ENCODE data around the gene AKIRIN1. TPM values are rescaled to one million over a fixed set of nuclear protein-coding genes. Genes with fewer than 3 reads are reported as not detected.
A peak's percentile ranks its signal among the peaks of the same experiment; 100 is the strongest.

AKIRIN1 gene
- total RNA-seq, 1 donor from 2014 or later = 130 TPM

DNA sequence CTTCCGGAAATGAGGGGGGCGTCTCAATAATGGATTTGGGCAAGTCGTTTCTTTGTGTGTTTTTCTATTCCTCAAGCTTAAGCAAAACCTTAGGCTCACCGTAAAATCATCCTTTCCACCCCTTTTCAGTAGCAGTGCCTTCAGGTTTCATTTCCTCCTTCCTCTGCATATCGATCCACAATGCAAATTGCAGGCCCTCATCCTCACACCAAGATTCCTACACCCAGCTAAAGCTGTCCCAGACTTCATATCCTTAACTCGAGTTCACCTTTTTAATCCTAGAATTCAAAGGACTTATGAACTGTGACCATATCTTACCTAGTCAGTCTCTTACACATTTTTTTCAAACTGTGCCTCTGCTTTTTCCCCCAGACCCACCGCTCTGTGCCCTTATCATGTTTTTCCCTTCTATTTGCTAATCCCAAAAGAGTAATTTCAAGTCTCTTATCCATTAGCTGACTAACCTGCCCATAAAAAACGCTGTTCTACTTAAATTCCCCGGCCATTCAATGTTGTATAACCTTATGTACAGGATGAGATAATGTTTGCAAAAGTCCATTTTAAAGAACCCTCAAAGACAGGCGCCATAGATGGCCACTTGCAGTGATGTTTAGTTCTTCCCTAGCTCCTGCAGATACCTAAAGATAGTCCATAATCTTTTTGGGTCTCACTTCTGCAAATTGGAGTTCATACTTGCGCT is 1.5 kb downstream of the AKIRIN1 start:
- no peak for TF ChIP-seq EZH2phosphoT487 (IDR thresholded peaks at IDR 0.05)
- TF ChIP-seq, protein P1, sequence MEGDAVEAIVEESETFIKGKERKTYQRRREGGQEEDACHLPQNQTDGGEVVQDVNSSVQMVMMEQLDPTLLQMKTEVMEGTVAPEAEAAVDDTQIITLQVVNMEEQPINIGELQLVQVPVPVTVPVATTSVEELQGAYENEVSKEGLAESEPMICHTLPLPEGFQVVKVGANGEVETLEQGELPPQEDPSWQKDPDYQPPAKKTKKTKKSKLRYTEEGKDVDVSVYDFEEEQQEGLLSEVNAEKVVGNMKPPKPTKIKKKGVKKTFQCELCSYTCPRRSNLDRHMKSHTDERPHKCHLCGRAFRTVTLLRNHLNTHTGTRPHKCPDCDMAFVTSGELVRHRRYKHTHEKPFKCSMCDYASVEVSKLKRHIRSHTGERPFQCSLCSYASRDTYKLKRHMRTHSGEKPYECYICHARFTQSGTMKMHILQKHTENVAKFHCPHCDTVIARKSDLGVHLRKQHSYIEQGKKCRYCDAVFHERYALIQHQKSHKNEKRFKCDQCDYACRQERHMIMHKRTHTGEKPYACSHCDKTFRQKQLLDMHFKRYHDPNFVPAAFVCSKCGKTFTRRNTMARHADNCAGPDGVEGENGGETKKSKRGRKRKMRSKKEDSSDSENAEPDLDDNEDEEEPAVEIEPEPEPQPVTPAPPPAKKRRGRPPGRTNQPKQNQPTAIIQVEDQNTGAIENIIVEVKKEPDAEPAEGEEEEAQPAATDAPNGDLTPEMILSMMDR (IDR thresholded peaks at IDR 0.05) = no peak
- TF ChIP-seq EZH2 (IDR thresholded peaks at IDR 0.05) = no peak
- Histone ChIP-seq H3K4me1 (peaks cover 26% of the 10 kb centered on the region), H3K27ac (no peak overlapping the region), H3K9ac (peak overlapping the region; percentile 89), H3K4me2 (peak overlapping the region; percentile 88), H3K27me3 (no peaks in the 10 kb centered on the region), H3K36me3 (peaks cover 7% of the 10 kb centered on the region), H3K4me3 (peak overlapping the region; percentile 92), H2AFZ (replicated peaks) (no peak overlapping the region), H3K79me2 (ENCODE audit: low read depth) (peaks cover 65% of the 10 kb centered on the region), H3K9me3 (ENCODE audit: low read depth) (no peaks in the 10 kb centered on the region), H3F3A (ENCODE audit: low read depth) (peaks cover 28% of the 10 kb centered on the region), H4K20me1 (ENCODE audit: low read depth) (peaks cover 62% of the 10 kb centered on the region)
- no peaks in the 10 kb centered on the region for H3K9me3 Mint-ChIP-seq
- no peaks in the 10 kb centered on the region for H3K27me3 Mint-ChIP-seq (ENCODE audit: insufficient read depth, low read depth)
- H3K36me3 Mint-ChIP-seq = peaks cover 20% of the 10 kb centered on the region
- peak overlapping the region; percentile 91 for H3K4me3 Mint-ChIP-seq
- no peak for DNase-seq (ENCODE audit: low spot score)
- H3K27ac Mint-ChIP-seq = peak overlapping the region; percentile 43
- H3K4me1 Mint-ChIP-seq = peaks cover 36% of the 10 kb centered on the region

DNA sequence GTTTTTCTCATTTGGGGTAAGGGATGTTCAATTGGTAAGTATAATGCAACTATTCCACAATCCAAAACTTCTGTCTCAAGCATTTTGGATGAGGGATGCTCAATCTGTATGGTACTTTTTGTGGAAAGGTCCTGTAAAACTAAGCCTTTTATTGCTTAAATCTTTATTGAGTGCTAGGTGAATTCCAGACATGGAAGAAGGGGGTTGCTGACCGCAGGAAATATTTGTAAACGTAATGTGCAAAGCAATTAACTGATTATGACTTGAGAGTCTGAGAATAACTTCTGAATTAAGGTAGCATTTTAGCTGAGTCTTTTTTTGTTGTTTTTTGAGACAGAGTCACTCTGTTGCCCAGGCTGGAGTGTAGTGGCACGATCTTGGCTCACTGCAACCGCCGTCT is 3.1 kb downstream of the AKIRIN1 start:
- H3K9ac ChIP-seq = no peak overlapping the region
- DNase-seq (ENCODE audit: low spot score) = no peak
- Mint-ChIP-seq H3K36me3 (peaks cover 31% of the 10 kb centered on the region), H3K27ac (no peak overlapping the region), H3K27me3 (ENCODE audit: insufficient read depth, low read depth) (no peaks in the 10 kb centered on the region), H3K4me3 (no peak overlapping the region), H3K9me3 (no peaks in the 10 kb centered on the region), H3K4me1 (peaks cover 35% of the 10 kb centered on the region)
- H3K79me2 ChIP-seq (ENCODE audit: low read depth) = peaks cover 81% of the 10 kb centered on the region
- no peaks in the 10 kb centered on the region for H3K27me3 ChIP-seq
- no peak overlapping the region for H3K27ac ChIP-seq
- H3K4me3 ChIP-seq = no peak overlapping the region
- no peak overlapping the region for H3K4me2 ChIP-seq
- H3K4me1 ChIP-seq = peaks cover 28% of the 10 kb centered on the region
- H3F3A ChIP-seq (ENCODE audit: low read depth) = peaks cover 36% of the 10 kb centered on the region
- no peaks in the 10 kb centered on the region for H3K9me3 ChIP-seq (ENCODE audit: low read depth)
- TF ChIP-seq, protein P1 (IDR thresholded peaks at IDR 0.05) = no peak
- TF ChIP-seq EZH2 (IDR thresholded peaks at IDR 0.05) = no peak
- TF ChIP-seq EZH2phosphoT487 (IDR thresholded peaks at IDR 0.05) = no peak
- H4K20me1 ChIP-seq (ENCODE audit: low read depth) = peaks cover 78% of the 10 kb centered on the region
- no peak overlapping the region for H2AFZ ChIP-seq (replicated peaks)
- H3K36me3 ChIP-seq = peaks cover 9% of the 10 kb centered on the region

DNA sequence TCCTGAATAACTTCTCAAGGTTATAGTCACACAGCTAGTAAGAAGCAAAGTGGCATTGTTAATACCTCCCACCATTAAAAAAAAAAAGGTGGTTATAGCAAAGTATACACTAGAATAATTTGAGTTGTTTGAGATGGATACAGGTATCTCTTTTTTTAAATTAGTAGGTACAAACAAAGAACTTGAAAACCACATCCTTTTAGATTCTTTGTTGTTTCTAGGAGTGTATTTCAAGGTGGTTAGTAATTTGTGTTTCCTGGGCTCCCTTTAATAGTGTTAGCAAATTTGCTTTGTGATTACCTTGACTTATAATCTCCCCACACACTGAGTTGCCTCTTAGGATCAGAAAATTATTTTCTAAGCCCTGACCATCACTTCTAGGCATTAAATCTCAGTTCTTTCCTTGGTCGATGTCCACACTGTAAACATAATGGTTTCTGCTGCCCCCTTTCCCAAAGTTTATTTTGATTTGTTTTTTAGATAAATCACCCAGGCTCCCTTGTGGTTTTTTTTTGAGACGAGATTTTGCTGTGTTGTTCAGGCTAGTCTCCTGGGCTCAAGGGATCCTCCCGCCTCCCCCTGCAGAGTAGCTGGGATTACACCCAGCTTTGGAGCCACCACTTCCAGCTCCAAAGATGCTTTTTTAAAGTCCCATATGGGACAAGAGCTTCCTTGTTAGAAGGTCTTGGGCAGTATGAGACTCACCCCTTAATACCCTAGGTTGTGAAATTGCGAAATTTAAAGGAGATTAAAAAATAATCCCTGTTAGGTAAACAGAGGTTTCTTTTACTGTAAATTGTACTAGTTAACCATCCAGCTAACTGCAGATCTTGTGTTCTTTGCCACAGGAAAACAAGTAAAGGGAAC is 6.2 kb downstream of the AKIRIN1 start:
- H3K4me3 Mint-ChIP-seq = no peak overlapping the region
- no peak overlapping the region for H3K4me3 ChIP-seq
- peaks cover 99% of the 10 kb centered on the region for H4K20me1 ChIP-seq (ENCODE audit: low read depth)
- no peaks in the 10 kb centered on the region for H3K27me3 Mint-ChIP-seq (ENCODE audit: insufficient read depth, low read depth)
- TF ChIP-seq EZH2 (IDR thresholded peaks at IDR 0.05) = no peak
- peaks cover 12% of the 10 kb centered on the region for H3K36me3 ChIP-seq
- no peaks in the 10 kb centered on the region for H3K9me3 ChIP-seq (ENCODE audit: low read depth)
- H3K9ac ChIP-seq = no peak overlapping the region
- peaks cover 16% of the 10 kb centered on the region for H3K4me1 ChIP-seq
- H3K27ac Mint-ChIP-seq = no peak overlapping the region
- H3K9me3 Mint-ChIP-seq = no peaks in the 10 kb centered on the region
- H3K79me2 ChIP-seq (ENCODE audit: low read depth) = peaks cover 100% of the 10 kb centered on the region
- no peak for DNase-seq (ENCODE audit: low spot score)
- H3K27ac ChIP-seq = no peak overlapping the region
- H2AFZ ChIP-seq (replicated peaks) = no peak overlapping the region
- no peaks in the 10 kb centered on the region for H3K27me3 ChIP-seq
- peaks cover 43% of the 10 kb centered on the region for H3K36me3 Mint-ChIP-seq
- H3K4me2 ChIP-seq = peak overlapping the region; percentile 32
- peaks cover 20% of the 10 kb centered on the region for H3K4me1 Mint-ChIP-seq
- H3F3A ChIP-seq (ENCODE audit: low read depth) = peaks cover 25% of the 10 kb centered on the region

Measured in neural progenitor cell (in vitro differentiated cells).